GM18873 (cell line): Measurements from ENCODE around the gene MAP4K4.
"Not testable (repeated sequence)": the region's sequence is repeated elsewhere in the genome, so short reads cannot be mapped to it uniquely, and the experiment has no call there.

Experiments
- ATAC-seq: cut with Tn5 transposase; IDR thresholded peaks from one replicate; pipeline ENCODE4 v1.9.1; 2021; ENCODE audit warnings: mild to moderate bottlenecking, moderate library complexity, moderate number of reproducible peaks; ENCODE audit not compliant: unreplicated experiment, low FRiP score

MAP4K4 gene

GRCh38 chr2:101763496-101764333 lies 66.2 kb downstream of the MAP4K4 start:
- no peak for ATAC-seq

- ATAC-seq = no peak
Measured at GRCh38 chr2:101766337-101766736, 68.8 kb downstream of the MAP4K4 start.

GRCh38 chr2:101766871-101767739 lies 69.6 kb downstream of the MAP4K4 start:
- ATAC-seq = no peak

GRCh38 chr2:101768556-101769220 lies 71.2 kb downstream of the MAP4K4 start:
- no peak for ATAC-seq

- ATAC-seq = not testable (repeated sequence)
Measured at GRCh38 chr2:101769726-101770125, 72.2 kb downstream of the MAP4K4 start.

- peak; percentile 69 for ATAC-seq
Measured at GRCh38 chr2:101770726-101771125, 73.2 kb downstream of the MAP4K4 start.

- no peak for ATAC-seq
Measured at GRCh38 chr2:101771227-101771902, 73.9 kb downstream of the MAP4K4 start.

- ATAC-seq = no peak
Measured at GRCh38 chr2:101771910-101772321, 74.4 kb downstream of the MAP4K4 start.

- ATAC-seq = no peak
Measured at GRCh38 chr2:101773137-101773536, 75.6 kb downstream of the MAP4K4 start.

- not testable (repeated sequence) for ATAC-seq
Measured at GRCh38 chr2:101773961-101774360, 76.5 kb downstream of the MAP4K4 start.

- no peak for ATAC-seq
Measured at GRCh38 chr2:101775092-101775491, 77.6 kb downstream of the MAP4K4 start.

- no peak for ATAC-seq
Measured at GRCh38 chr2:101775636-101776035, 78.1 kb downstream of the MAP4K4 start.

- no peak for ATAC-seq
Measured at GRCh38 chr2:101776172-101777043, 78.9 kb downstream of the MAP4K4 start.

GRCh38 chr2:101777337-101777736 lies 79.8 kb downstream of the MAP4K4 start:
- no peak for ATAC-seq

- ATAC-seq = no peak
Measured at GRCh38 chr2:101778102-101778501, 80.6 kb downstream of the MAP4K4 start.

- ATAC-seq = no peak
Measured at GRCh38 chr2:101779190-101779589, 81.7 kb downstream of the MAP4K4 start.

- ATAC-seq = no peak
Measured at GRCh38 chr2:101779656-101780055, 82.1 kb downstream of the MAP4K4 start.

GRCh38 chr2:101781326-101781725 lies 83.8 kb downstream of the MAP4K4 start:
- no peak for ATAC-seq

- ATAC-seq = no peak
Measured at GRCh38 chr2:101781791-101782426, 84.4 kb downstream of the MAP4K4 start.
